Ovary (tissue), 9 donors: Measurements from ENCODE around the gene IL21R. TPM values are rescaled to one million over a fixed set of nuclear protein-coding genes. Genes with fewer than 3 reads are reported as not detected.
"Not testable (repeated sequence)": the region's sequence is repeated elsewhere in the genome, so short reads cannot be mapped to it uniquely, and the experiment has no call there.

Experiments used
- DNase-seq, 5 donors: peaks; one replicate each; pipeline ENCODE4 v3.0.0-alpha.2; 2019 to 2020
- H3K27ac ChIP-seq, 2 donors: fragments of 200-600 bp; one replicate each; pipeline versions ENCODE4 v1.5.1 to v1.8.0; 2019 to 2022
- H3K27me3 ChIP-seq: fragments of 200-600 bp; one replicate; pipeline ENCODE4 v1.8.0; 2022
- H3K36me3 ChIP-seq: fragments of 200-600 bp; sonication (generic); one replicate; pipeline ENCODE4 v1.5.1; 2019
- H3K4me1 ChIP-seq: one replicate; pipeline ENCODE4 v1.8.1; 2013; ENCODE audit warnings: mild to moderate bottlenecking, moderate library complexity; ENCODE audit not compliant: insufficient read depth
- H3K4me3 ChIP-seq: fragments of 200-600 bp; sonication (generic); one replicate; pipeline ENCODE4 v1.5.1; 2017
- H3K9me3 ChIP-seq, 2 donors: fragments of 200-600 bp in 1 of 2; sonication (generic) in 1 of 2; one replicate each; pipeline versions ENCODE4 v1.5.1 to v1.8.1; 2013 to 2019; ENCODE audit warnings: mild to moderate bottlenecking in 1 of 2, moderate library complexity in 1 of 2
- CTCF ChIP-seq, 3 donors: fragments of 450-650 bp in 2 of 3; fragments of 200-600 bp in 1 of 3; IDR thresholded peaks; one replicate each; pipeline versions ENCODE4 v1.5.1 to v1.8.0; 2016 to 2022; ENCODE audit warnings: antibody characterized with exemption in 3 of 3, mild to moderate bottlenecking in 1 of 3
- EP300 ChIP-seq: sonication (generic); formaldehyde crosslinking; IDR thresholded peaks from one replicate; pipeline ENCODE4 v1.6.1; 2017; ENCODE audit warnings: antibody characterized with exemption
- POLR2A ChIP-seq: fragments of 450-650 bp; IDR thresholded peaks from one replicate; pipeline ENCODE4 v1.6.1; 2017; ENCODE audit warnings: antibody characterized with exemption, mild to moderate bottlenecking, moderate library complexity
- whole genome bisulfite sequencing, 3 donors: extraction: QIAGEN DNeasy Blood & Tissue Kit in 1 of 3; methylation state at CpG; one replicate each; pipeline versions ENCODE4 v1.1.5 to v1.1.7; 2013 to 2017; 5-methylcytosine and 5-hydroxymethylcytosine counted together
- intact Hi-C, 4 donors: fragments of 100-400 bp; cut with DNase I; formaldehyde crosslinking; loops; one replicate each; pipeline versions ENCODE4 v1.11.0 to v1.15.1; 2022 to 2023
- polyA plus RNA-seq, 2 donors: library from polyadenylated mRNA; stranded (reverse); fragments of 200-250 nt in 1 of 2; fragments of 350-450 nt in 1 of 2; fragmentation: Illumina TruSeq in 1 of 2; extraction: RNeasy Lipid Tissue Mini Kit (QIAGEN cat#74804) in 1 of 2; gene quantifications; one replicate each; pipeline ENCODE4 v1.2.3, GENCODE V29; 2013 to 2014
- total RNA-seq, 7 donors: library from RNA; depleted of rRNA in 2 of 7; stranded (reverse); fragments of >200 nt in 2 of 7; fragmentation: NEBNext Ultra II Directional in 3 of 7; extraction: Animal tissue kit (Norgen Biotek cat#: 25700) in 3 of 7; gene quantifications; one replicate each; pipeline versions ENCODE4 v1.1.0 to v1.2.4, GENCODE V29; 2016 to 2023
- donor health status: DM: no; HTN: no; CAD: no; lungs with moderate emphysema.
- donor health status: DM: no; HTN: no; CAD: no.
- donor health status: Bipolar disorder and iron deficiency.
- donor health status: DM: yes; HTN: yes; CAD: no.
- donor health status: DM: no; HTN: no; CAD: no.
- donor health status: DM: yes; HTN: yes; CAD: no.

Gene IL21R
- total and polyA plus RNA-seq, 9 donors, result 0.01 to 1.00 (median 0.23) TPM; not detected in 2

GRCh38 chr16:27392671-27393070, 9.3 kb upstream of the IL21R start:
- 58 to 68% (median 60%) methylated on average over 1 of the region's 1 CpG for WGBS, 3 donors
- H3K27me3 ChIP-seq, result no peaks in the 10 kb centered on the region

GRCh38 chr16:27394516-27394915, 7.5 kb upstream of the IL21R start:
- H3K27me3 ChIP-seq, result no peaks in the 10 kb centered on the region
- TF ChIP-seq EP300 (no peak), POLR2A (no peak), CTCF (IDR thresholded peaks at IDR 0.05) (no peak)

More at GRCh38 chr16:27392671-27393070, 9.3 kb upstream of the IL21R start:
- Histone ChIP-seq H3K27ac (no peak overlapping the region), H3K9me3 (no peaks in the 10 kb centered on the region), H3K36me3 (no peaks in the 10 kb centered on the region), H3K4me1 (no peaks in the 10 kb centered on the region), H3K4me3 (no peak overlapping the region)
- TF ChIP-seq POLR2A, result no peak
- TF ChIP-seq CTCF (IDR thresholded peaks at IDR 0.05), result no peak
- TF ChIP-seq EP300, result no peak
- intact Hi-C loops, result no loop called here
- no peak for DNase-seq

GRCh38 chr16:27398341-27398893, 3.6 kb upstream of the IL21R start:
- H3K27me3 ChIP-seq, H3K4me3 ChIP-seq, DNase-seq, H3K4me1 ChIP-seq, H3K27ac ChIP-seq, intact Hi-C loops, H3K9me3 ChIP-seq, H3K36me3 ChIP-seq: not testable (repeated sequence)
- WGBS, 3 donors, result 81 to 85% (median 85%) methylated on average over 15 of the region's 15 CpGs

More at GRCh38 chr16:27394516-27394915, 7.5 kb upstream of the IL21R start:
- no peaks in the 10 kb centered on the region for H3K4me1 ChIP-seq
- intact Hi-C loops, result no loop called here
- no peaks in the 10 kb centered on the region for H3K36me3 ChIP-seq
- no peak overlapping the region for H3K27ac ChIP-seq
- no peak for DNase-seq
- H3K9me3 ChIP-seq, result no peaks in the 10 kb centered on the region
- H3K4me3 ChIP-seq, result no peak overlapping the region

GRCh38 chr16:27398894-27399853, 2.8 kb upstream of the IL21R start:
- H3K9me3 ChIP-seq, result no peaks in the 10 kb centered on the region
- no peak for TF ChIP-seq CTCF (IDR thresholded peaks at IDR 0.05)
- no peak for TF ChIP-seq EP300
- TF ChIP-seq POLR2A, result no peak
- 84 to 88% (median 87%) methylated on average over 8 of the region's 8 CpGs for WGBS, 3 donors
- H3K4me1 ChIP-seq, result no peaks in the 10 kb centered on the region
- no peak for DNase-seq
- intact Hi-C loops, result no loop called here
- no peak overlapping the region for H3K27ac ChIP-seq
- no peak overlapping the region for H3K4me3 ChIP-seq
- no peaks in the 10 kb centered on the region for H3K27me3 ChIP-seq
- no peaks in the 10 kb centered on the region for H3K36me3 ChIP-seq

GRCh38 chr16:27399969-27400368, 2.0 kb upstream of the IL21R start:
- 84 to 91% (median 90%) methylated on average over 2 of the region's 2 CpGs for whole genome bisulfite sequencing, 3 donors
- H3K9me3 ChIP-seq, result no peaks in the 10 kb centered on the region
- no peak overlapping the region for H3K4me3 ChIP-seq
- no peaks in the 10 kb centered on the region for H3K27me3 ChIP-seq
- TF ChIP-seq EP300 (no peak), CTCF (IDR thresholded peaks at IDR 0.05) (no peak), POLR2A (no peak)
- no peak overlapping the region for H3K27ac ChIP-seq
- DNase-seq, result no peak
- no peaks in the 10 kb centered on the region for H3K36me3 ChIP-seq
- intact Hi-C loops, result no loop called here
- no peaks in the 10 kb centered on the region for H3K4me1 ChIP-seq
